Measurements from ENCODE around the gene SENP5. TPM values are rescaled to one million over a fixed set of nuclear protein-coding genes. Genes with fewer than 3 reads are reported as not detected.
A peak's percentile ranks its signal among the peaks of the same experiment; 100 is the strongest.
"Not testable (repeated sequence)": the region's sequence is repeated elsewhere in the genome, so short reads cannot be mapped to it uniquely, and the experiment has no call there.

Gene SENP5
- total and polyA plus RNA-seq, 2 donors from 2014 or later, result 5.8 to 27.5 TPM

DNA sequence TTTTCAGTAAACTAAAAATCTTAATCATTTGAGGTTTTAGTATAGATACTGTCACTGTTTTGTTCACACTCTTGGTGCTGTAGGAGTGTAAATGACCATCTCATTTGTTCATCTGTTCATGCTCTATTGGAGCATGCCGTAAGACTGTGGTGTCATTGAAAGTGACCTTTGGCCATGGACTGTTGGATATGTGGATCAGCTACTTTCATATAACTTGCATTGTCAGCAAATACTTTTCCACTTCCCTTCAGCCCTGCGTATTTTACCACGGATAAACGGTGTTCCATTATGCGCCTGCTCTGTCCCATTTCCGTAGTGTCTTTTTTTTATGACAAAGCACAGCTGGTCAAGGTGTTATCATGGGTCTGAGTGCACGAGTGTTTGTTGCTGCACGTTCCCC lies 32.6 kb upstream of the SENP5 start:
- DNase-seq (peak in 4 of 5 donors; percentile 51 to 80 (median 63)), FAIRE-seq (no peak)
- no peak overlapping the region for H3K9ac ChIP-seq (ENCODE audit: low read length in 3 of 3)
- no peaks in the 10 kb centered on the region for H3K9me3 ChIP-seq (ENCODE audit: control insufficient read depth in 2 of 3, insufficient read depth in 1 of 3, low read length in 3 of 3)
- peaks cover 0 to 5% (median 0%) of the 10 kb centered on the region in 3 donors for H3K36me3 ChIP-seq (ENCODE audit: control insufficient read depth in 2 of 3, insufficient read depth in 3 of 3, low read length in 3 of 3)
- H3K4me1 ChIP-seq (ENCODE audit: control insufficient read depth in 2 of 3, insufficient read depth in 2 of 3, low read depth in 1 of 3, low read length in 3 of 3), result peaks cover 0 to 3% (median 0%) of the 10 kb centered on the region in 3 donors
- TF ChIP-seq, protein P1, sequence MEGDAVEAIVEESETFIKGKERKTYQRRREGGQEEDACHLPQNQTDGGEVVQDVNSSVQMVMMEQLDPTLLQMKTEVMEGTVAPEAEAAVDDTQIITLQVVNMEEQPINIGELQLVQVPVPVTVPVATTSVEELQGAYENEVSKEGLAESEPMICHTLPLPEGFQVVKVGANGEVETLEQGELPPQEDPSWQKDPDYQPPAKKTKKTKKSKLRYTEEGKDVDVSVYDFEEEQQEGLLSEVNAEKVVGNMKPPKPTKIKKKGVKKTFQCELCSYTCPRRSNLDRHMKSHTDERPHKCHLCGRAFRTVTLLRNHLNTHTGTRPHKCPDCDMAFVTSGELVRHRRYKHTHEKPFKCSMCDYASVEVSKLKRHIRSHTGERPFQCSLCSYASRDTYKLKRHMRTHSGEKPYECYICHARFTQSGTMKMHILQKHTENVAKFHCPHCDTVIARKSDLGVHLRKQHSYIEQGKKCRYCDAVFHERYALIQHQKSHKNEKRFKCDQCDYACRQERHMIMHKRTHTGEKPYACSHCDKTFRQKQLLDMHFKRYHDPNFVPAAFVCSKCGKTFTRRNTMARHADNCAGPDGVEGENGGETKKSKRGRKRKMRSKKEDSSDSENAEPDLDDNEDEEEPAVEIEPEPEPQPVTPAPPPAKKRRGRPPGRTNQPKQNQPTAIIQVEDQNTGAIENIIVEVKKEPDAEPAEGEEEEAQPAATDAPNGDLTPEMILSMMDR (IDR thresholded peaks at IDR 0.05; ENCODE audit: borderline replicate concordance, extremely low read depth, insufficient read depth), result no peak
- no peaks in the 10 kb centered on the region for H3K27me3 ChIP-seq (ENCODE audit: control insufficient read depth, insufficient read depth, low read length)
- H3K4me3 ChIP-seq (ENCODE audit: low read length in 3 of 3), result no peak overlapping the region
- no peak overlapping the region for H3K27ac ChIP-seq (ENCODE audit: low read depth in 2 of 2, low read length in 2 of 2)
- intact Hi-C loops (cut with DNase I), result loop anchor here (10.0 kb wide), 1 partner anchor 130 kb away; the partner anchor contains the start of gene PIGZ

DNA sequence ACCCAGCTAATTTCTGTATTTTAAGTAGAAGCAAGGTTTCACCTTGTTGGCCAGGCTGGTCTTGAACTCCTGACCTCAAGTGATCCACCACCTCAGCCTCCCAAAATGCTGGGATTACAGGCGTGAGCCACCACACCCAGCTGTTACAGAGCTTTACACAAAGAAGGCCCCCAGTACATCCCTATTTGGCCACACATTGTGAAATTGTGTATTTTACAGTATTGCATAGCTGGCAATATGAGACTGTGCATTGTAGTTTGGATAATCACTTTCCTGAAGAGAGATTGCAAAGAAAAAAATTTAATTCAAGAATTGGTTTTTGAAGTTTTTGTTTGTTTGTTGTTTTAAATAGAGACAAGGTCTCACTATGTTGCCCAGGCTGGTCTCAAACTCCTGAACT lies 31.1 kb upstream of the SENP5 start:
- H3K36me3 ChIP-seq (ENCODE audit: control insufficient read depth in 2 of 3, insufficient read depth in 3 of 3, low read length in 3 of 3); H3K9ac ChIP-seq (ENCODE audit: low read length in 3 of 3); DNase-seq; FAIRE-seq; H3K4me3 ChIP-seq (ENCODE audit: low read length in 3 of 3); H3K4me1 ChIP-seq (ENCODE audit: control insufficient read depth in 2 of 3, insufficient read depth in 2 of 3, low read depth in 1 of 3, low read length in 3 of 3); H3K9me3 ChIP-seq (ENCODE audit: control insufficient read depth in 2 of 3, insufficient read depth in 1 of 3, low read length in 3 of 3); H3K27ac ChIP-seq (ENCODE audit: low read depth in 2 of 2, low read length in 2 of 2); H3K27me3 ChIP-seq (ENCODE audit: control insufficient read depth, insufficient read depth, low read length): not testable (repeated sequence)
- intact Hi-C loops (cut with DNase I), result loop anchor here (10.0 kb wide), 1 partner anchor 128 kb away; the partner anchor contains the start of gene PIGZ

DNA sequence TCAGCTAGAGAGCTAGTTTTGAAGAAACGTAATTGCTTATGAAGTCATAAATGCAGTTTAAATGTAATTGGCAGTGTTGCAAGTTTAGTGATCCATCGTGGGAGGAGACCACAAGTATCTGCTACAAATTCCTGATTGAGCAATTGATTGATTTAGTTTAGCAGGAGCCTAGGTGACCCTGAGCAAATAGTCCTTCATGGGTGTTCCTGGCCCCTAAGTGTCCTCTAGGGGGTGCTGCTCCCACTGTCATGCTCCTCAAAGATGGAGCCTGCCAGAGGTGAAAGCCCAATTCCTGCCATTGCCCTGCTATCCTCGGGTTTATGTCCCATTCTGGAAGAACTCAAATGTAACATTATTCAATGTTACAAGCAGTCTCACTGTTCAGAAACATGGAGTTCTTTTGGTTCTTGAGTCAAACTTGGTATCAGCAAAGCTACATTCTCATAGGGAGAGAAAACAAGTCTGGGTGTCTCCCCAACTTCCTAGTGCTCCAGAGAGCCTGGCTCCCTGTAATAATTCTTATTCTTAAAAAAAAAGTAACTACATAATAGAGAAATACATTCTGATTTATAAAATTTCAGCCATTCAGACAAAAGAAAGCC lies 29.8 kb upstream of the SENP5 start:
- Histone ChIP-seq H3K4me1 (ENCODE audit: control insufficient read depth in 2 of 3, insufficient read depth in 2 of 3, low read depth in 1 of 3, low read length in 3 of 3) (peaks cover 0 to 3% (median 0%) of the 10 kb centered on the region in 3 donors), H3K4me3 (ENCODE audit: low read length in 3 of 3) (no peak overlapping the region), H3K9me3 (ENCODE audit: control insufficient read depth in 2 of 3, insufficient read depth in 1 of 3, low read length in 3 of 3) (no peaks in the 10 kb centered on the region), H3K36me3 (ENCODE audit: control insufficient read depth in 2 of 3, insufficient read depth in 3 of 3, low read length in 3 of 3) (no peaks in the 10 kb centered on the region), H3K27me3 (ENCODE audit: control insufficient read depth, insufficient read depth, low read length) (no peaks in the 10 kb centered on the region), H3K9ac (ENCODE audit: low read length in 3 of 3) (no peak overlapping the region), H3K27ac (ENCODE audit: low read depth in 2 of 2, low read length in 2 of 2) (no peak overlapping the region)
- no peak for FAIRE-seq
- TF ChIP-seq, protein P1 (IDR thresholded peaks at IDR 0.05; ENCODE audit: borderline replicate concordance, extremely low read depth, insufficient read depth), result peak; percentile 50
- intact Hi-C loops (cut with DNase I), result loop anchor here (10.0 kb wide), 1 partner anchor 127 kb away; the partner anchor contains the start of gene PIGZ
- peak in 3 of 5 donors; percentile 11 to 45 (median 15) for DNase-seq

DNA sequence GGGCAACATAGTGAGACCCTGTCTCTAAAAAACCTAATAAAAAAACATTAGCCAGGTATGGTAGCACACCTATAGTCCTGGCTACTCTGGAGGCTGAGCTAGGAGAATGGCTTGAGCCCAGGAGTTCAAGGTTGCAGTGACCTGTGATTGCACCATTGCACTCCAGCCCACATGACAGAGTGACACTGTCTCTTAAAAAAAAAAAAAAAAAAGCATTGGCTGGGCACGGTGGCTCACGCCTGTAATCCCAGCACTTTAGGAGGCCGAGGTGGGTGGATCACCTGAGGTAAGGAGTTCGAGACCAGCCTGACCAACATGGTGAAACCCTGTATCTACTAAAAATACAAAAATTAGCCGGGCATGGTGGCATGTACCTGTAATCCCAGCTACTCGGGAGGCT lies 28.4 kb upstream of the SENP5 start:
- not testable (repeated sequence) for H3K4me1 ChIP-seq (ENCODE audit: control insufficient read depth in 2 of 3, insufficient read depth in 2 of 3, low read depth in 1 of 3, low read length in 3 of 3); H3K4me3 ChIP-seq (ENCODE audit: low read length in 3 of 3); DNase-seq; H3K27me3 ChIP-seq (ENCODE audit: control insufficient read depth, insufficient read depth, low read length); H3K9me3 ChIP-seq (ENCODE audit: control insufficient read depth in 2 of 3, insufficient read depth in 1 of 3, low read length in 3 of 3); H3K27ac ChIP-seq (ENCODE audit: low read depth in 2 of 2, low read length in 2 of 2); H3K36me3 ChIP-seq (ENCODE audit: control insufficient read depth in 2 of 3, insufficient read depth in 3 of 3, low read length in 3 of 3); FAIRE-seq; H3K9ac ChIP-seq (ENCODE audit: low read length in 3 of 3)
- intact Hi-C loops (cut with DNase I), result loop anchor here (10.0 kb wide), 1 partner anchor 125 kb away; the partner anchor contains the start of gene PIGZ

All from kidney (tissue), 14 donors.